Measurements from ENCODE around the gene IKZF5. TPM values are rescaled to one million over a fixed set of nuclear protein-coding genes. Genes with fewer than 3 reads are reported as not detected.

IKZF5 gene
- total and polyA plus RNA-seq, 2 donors from 2014 or later, result 7.3 to 17.1 TPM

- Histone ChIP-seq H3K27me3 (ENCODE audit: control insufficient read depth, insufficient read depth, low read length) (no peaks in the 10 kb centered on the region), H3K9ac (ENCODE audit: low read length in 3 of 3) (no peak overlapping the region), H3K36me3 (ENCODE audit: control insufficient read depth in 2 of 3, insufficient read depth in 3 of 3, low read length in 3 of 3) (no peaks in the 10 kb centered on the region), H3K4me3 (ENCODE audit: low read length in 3 of 3) (no peak overlapping the region), H3K9me3 (ENCODE audit: control insufficient read depth in 2 of 3, insufficient read depth in 1 of 3, low read length in 3 of 3) (no peaks in the 10 kb centered on the region), H3K4me1 (ENCODE audit: control insufficient read depth in 2 of 3, insufficient read depth in 2 of 3, low read depth in 1 of 3, low read length in 3 of 3) (no peaks in the 10 kb centered on the region), H3K27ac (ENCODE audit: low read depth in 2 of 2, low read length in 2 of 2) (no peak overlapping the region)
- intact Hi-C loops (cut with DNase I), result no loop called here
- FAIRE-seq (no peak), DNase-seq (no peak)
- TF ChIP-seq CTCF (IDR thresholded peaks at IDR 0.05; ENCODE audit: borderline replicate concordance, extremely low read depth, insufficient read depth), result no peak
Observed at GRCh38 chr10:122962405-122962804, 46.2 kb downstream of the IKZF5 start.

GRCh38 chr10:122957474-122957873, 51.1 kb downstream of the IKZF5 start:
- TF ChIP-seq CTCF (IDR thresholded peaks at IDR 0.05; ENCODE audit: borderline replicate concordance, extremely low read depth, insufficient read depth), result no peak
- H3K27ac ChIP-seq (ENCODE audit: low read depth in 2 of 2, low read length in 2 of 2), result no peak overlapping the region
- no peak overlapping the region for H3K4me3 ChIP-seq (ENCODE audit: low read length in 3 of 3)
- H3K9ac ChIP-seq (ENCODE audit: low read length in 3 of 3), result no peak overlapping the region
- intact Hi-C loops (cut with DNase I), result no loop called here
- H3K4me1 ChIP-seq (ENCODE audit: control insufficient read depth in 2 of 3, insufficient read depth in 2 of 3, low read depth in 1 of 3, low read length in 3 of 3), result peaks cover 0 to 7% (median 5%) of the 10 kb centered on the region in 3 donors
- H3K36me3 ChIP-seq (ENCODE audit: control insufficient read depth in 2 of 3, insufficient read depth in 3 of 3, low read length in 3 of 3), result no peaks in the 10 kb centered on the region
- DNase-seq, result no peak
- no peak for FAIRE-seq
- H3K27me3 ChIP-seq (ENCODE audit: control insufficient read depth, insufficient read depth, low read length), result no peaks in the 10 kb centered on the region
- no peaks in the 10 kb centered on the region for H3K9me3 ChIP-seq (ENCODE audit: control insufficient read depth in 2 of 3, insufficient read depth in 1 of 3, low read length in 3 of 3)

- Histone ChIP-seq H3K4me3 (ENCODE audit: low read length in 3 of 3) (no peak overlapping the region), H3K27ac (ENCODE audit: low read depth in 2 of 2, low read length in 2 of 2) (no peak overlapping the region), H3K27me3 (ENCODE audit: control insufficient read depth, insufficient read depth, low read length) (no peaks in the 10 kb centered on the region), H3K36me3 (ENCODE audit: control insufficient read depth in 2 of 3, insufficient read depth in 3 of 3, low read length in 3 of 3) (no peaks in the 10 kb centered on the region), H3K9ac (ENCODE audit: low read length in 3 of 3) (no peak overlapping the region), H3K9me3 (ENCODE audit: control insufficient read depth in 2 of 3, insufficient read depth in 1 of 3, low read length in 3 of 3) (no peaks in the 10 kb centered on the region), H3K4me1 (ENCODE audit: control insufficient read depth in 2 of 3, insufficient read depth in 2 of 3, low read depth in 1 of 3, low read length in 3 of 3) (peaks cover 0 to 7% (median 5%) of the 10 kb centered on the region in 3 donors)
- intact Hi-C loops (cut with DNase I), result no loop called here
- DNase-seq, result no peak
- no peak for FAIRE-seq
- no peak for TF ChIP-seq CTCF (IDR thresholded peaks at IDR 0.05; ENCODE audit: borderline replicate concordance, extremely low read depth, insufficient read depth)
Observed at GRCh38 chr10:122955892-122956291, 52.7 kb downstream of the IKZF5 start.

GRCh38 chr10:122954731-122955050, 53.9 kb downstream of the IKZF5 start:
- no peak overlapping the region for H3K27ac ChIP-seq (ENCODE audit: low read depth in 2 of 2, low read length in 2 of 2)
- peak overlapping the region; percentile 61 to 88 (median 62) for H3K4me3 ChIP-seq (ENCODE audit: low read length in 3 of 3)
- H3K9me3 ChIP-seq (ENCODE audit: control insufficient read depth in 2 of 3, insufficient read depth in 1 of 3, low read length in 3 of 3), result no peaks in the 10 kb centered on the region
- no peak for TF ChIP-seq CTCF (IDR thresholded peaks at IDR 0.05; ENCODE audit: borderline replicate concordance, extremely low read depth, insufficient read depth)
- FAIRE-seq (no peak), DNase-seq (no peak)
- H3K27me3 ChIP-seq (ENCODE audit: control insufficient read depth, insufficient read depth, low read length), result no peaks in the 10 kb centered on the region
- intact Hi-C loops (cut with DNase I), result no loop called here
- peak overlapping the region in 1 of 3 donors; percentile 76 for H3K9ac ChIP-seq (ENCODE audit: low read length in 3 of 3)
- peaks cover 0 to 7% (median 5%) of the 10 kb centered on the region in 3 donors for H3K4me1 ChIP-seq (ENCODE audit: control insufficient read depth in 2 of 3, insufficient read depth in 2 of 3, low read depth in 1 of 3, low read length in 3 of 3)
- H3K36me3 ChIP-seq (ENCODE audit: control insufficient read depth in 2 of 3, insufficient read depth in 3 of 3, low read length in 3 of 3), result no peaks in the 10 kb centered on the region

Data from kidney (tissue), 14 donors.